CD14-positive monocyte (primary cell): ENCODE data around the gene WWC2. TPM values are rescaled to one million over a fixed set of nuclear protein-coding genes. Genes with fewer than 3 reads are reported as not detected.

Source experiments
- DNase-seq, 3 donors: peaks; one replicate each; pipeline ENCODE4 v3.0.0-alpha.2; 2011 to 2022
- H2AFZ ChIP-seq: 2 replicates; pipeline ENCODE4 v1.6.0; 2012; ENCODE audit warnings: mild to moderate bottlenecking, low read depth, low read length, inconsistent platforms; ENCODE audit not compliant: insufficient read depth, poor library complexity, severe bottlenecking
- H3K27ac ChIP-seq, 2 donors: 1 replicate in 1 of 2; 2 replicates in 1 of 2; pipeline ENCODE4 v1.5.1; 2012 to 2013; ENCODE audit warnings: low read length in 2 of 2, control low read depth in 1 of 2, inconsistent platforms in 1 of 2, low read depth in 1 of 2, mild to moderate bottlenecking in 1 of 2
- H3K27me3 ChIP-seq, 2 donors: one replicate each; pipeline versions ENCODE4 v1.6.0 to v1.6.1; 2011 to 2013; ENCODE audit warnings: low read length in 2 of 2; ENCODE audit not compliant: control insufficient read depth in 2 of 2, insufficient read depth in 2 of 2
- H3K36me3 ChIP-seq, 2 donors: replicated peaks in 1 of 2; 1 replicate in 1 of 2; 2 replicates in 1 of 2; pipeline versions ENCODE4 v1.5.1 to v1.6.1; 2012 to 2013; ENCODE audit warnings: low read length in 2 of 2, control low read depth in 1 of 2, inconsistent platforms in 1 of 2, mild to moderate bottlenecking in 1 of 2; ENCODE audit not compliant: insufficient read depth in 2 of 2, control insufficient read depth in 1 of 2
- H3K4me1 ChIP-seq, 2 donors: 1 replicate in 1 of 2; 2 replicates in 1 of 2; pipeline versions ENCODE4 v1.5.1 to v1.6.1; 2012 to 2013; ENCODE audit warnings: low read length in 2 of 2, control low read depth in 1 of 2, inconsistent platforms in 1 of 2, mild to moderate bottlenecking in 1 of 2, moderate library complexity in 1 of 2; ENCODE audit not compliant: insufficient read depth in 2 of 2, control insufficient read depth in 1 of 2
- H3K4me2 ChIP-seq: replicated peaks from 2 replicates; pipeline ENCODE3; 2012; ENCODE audit warnings: low read length, moderate library complexity, mild to moderate bottlenecking; ENCODE audit not compliant: poor library complexity, severe bottlenecking; ENCODE audit errors: extremely low read depth
- H3K4me3 ChIP-seq, 3 experiments: fragments of 200-600 bp in 1 of 3; sonication (generic) in 1 of 3; replicated peaks in 1 of 3; 1 replicate in 2 of 3; 2 replicates in 1 of 3; pipeline ENCODE4 v1.5.1; 2011 to 2013; ENCODE audit warnings: low read length in 3 of 3, mild to moderate bottlenecking in 3 of 3, control low read depth in 2 of 3, low read depth in 2 of 3, inconsistent platforms in 1 of 3, moderate library complexity in 1 of 3
- H3K79me2 ChIP-seq: 2 replicates; pipeline ENCODE4 v1.6.0; 2012; ENCODE audit warnings: mild to moderate bottlenecking, control low read depth, inconsistent platforms, low read length, moderate library complexity; ENCODE audit not compliant: insufficient read depth
- H3K9ac ChIP-seq: 2 replicates; pipeline ENCODE4 v1.6.0; 2017; ENCODE audit warnings: low read length, mild to moderate bottlenecking; ENCODE audit not compliant: insufficient read depth, poor library complexity, severe bottlenecking
- H3K9me3 ChIP-seq, 2 donors: replicated peaks in 1 of 2; 1 replicate in 1 of 2; 2 replicates in 1 of 2; pipeline versions ENCODE4 v1.5.1 to v1.6.1; 2012 to 2013; ENCODE audit warnings: low read length in 2 of 2, control low read depth in 1 of 2; ENCODE audit not compliant: control insufficient read depth in 1 of 2, insufficient read depth in 1 of 2
- H4K20me1 ChIP-seq: 2 replicates; pipeline ENCODE4 v1.6.0; 2012; ENCODE audit warnings: mild to moderate bottlenecking, low read length, control low read depth, moderate library complexity; ENCODE audit not compliant: insufficient read depth
- H3K27ac Mint-ChIP-seq, 7 donors: one replicate each; pipeline ENCODE4 v1.8.0; 2020; ENCODE audit warnings: mild to moderate bottlenecking in 7 of 7, mixed read lengths in 7 of 7, moderate library complexity in 6 of 7, inconsistent platforms in 2 of 7
- H3K27me3 Mint-ChIP-seq, 3 donors: one replicate each; pipeline ENCODE4 v1.8.0; 2021 to 2022; ENCODE audit warnings: low read depth in 3 of 3, mild to moderate bottlenecking in 3 of 3, mixed read lengths in 3 of 3, moderate library complexity in 3 of 3, inconsistent platforms in 1 of 3
- H3K36me3 Mint-ChIP-seq, 2 donors: one replicate each; pipeline ENCODE4 v1.8.0; 2020; ENCODE audit warnings: mixed read lengths in 2 of 2, inconsistent platforms in 1 of 2, mild to moderate bottlenecking in 1 of 2
- H3K4me1 Mint-ChIP-seq: one replicate; pipeline ENCODE4 v1.8.0; 2020; ENCODE audit warnings: mild to moderate bottlenecking, mixed read lengths
- H3K4me3 Mint-ChIP-seq, 2 donors: one replicate each; pipeline ENCODE4 v1.8.0; 2020; ENCODE audit warnings: mild to moderate bottlenecking in 2 of 2, mixed read lengths in 2 of 2, moderate library complexity in 1 of 2
- H3K9me3 Mint-ChIP-seq, 7 donors: one replicate each; pipeline ENCODE4 v1.8.0; 2020 to 2022; ENCODE audit warnings: mixed read lengths in 7 of 7, mild to moderate bottlenecking in 6 of 7, moderate library complexity in 6 of 7, inconsistent platforms in 2 of 7
- WGBS: methylation state at CpG from one replicate; pipeline ENCODE4 v1.1.5; 2013; ENCODE audit warnings: missing lambda C conversion rate; ENCODE audit not compliant: insufficient coverage; 5-methylcytosine and 5-hydroxymethylcytosine counted together
- intact Hi-C, 2 donors: fragments of 100-400 bp; cut with micrococcal nuclease; formaldehyde crosslinking; loops; one replicate each; pipeline versions ENCODE4 v1.15.0 to v1.15.1; 2023
- polyA plus RNA-seq, 3 donors: library from polyadenylated mRNA; depleted of rRNA in 1 of 3; unstranded in 2 of 3; stranded (reverse) in 1 of 3; fragments of 300-500 nt in 2 of 3; fragments of >200 nt in 1 of 3; fragmentation: Illumina TruSeq in 2 of 3; gene quantifications; 1 replicate in 2 of 3; 2 replicates in 1 of 3; pipeline ENCODE4 v1.2.3, GENCODE V29; 2012 to 2021
- TF ChIP-seq, protein P1 (sequence below): fragments of 200-600 bp; IDR thresholded peaks from one replicate; pipeline ENCODE4 v1.8.0; 2022; ENCODE audit warnings: antibody characterized with exemption, mild to moderate bottlenecking

Gene WWC2
- polyA plus RNA-seq, 3 donors: 1.9 to 3.8 (median 2.9) TPM

DNA sequence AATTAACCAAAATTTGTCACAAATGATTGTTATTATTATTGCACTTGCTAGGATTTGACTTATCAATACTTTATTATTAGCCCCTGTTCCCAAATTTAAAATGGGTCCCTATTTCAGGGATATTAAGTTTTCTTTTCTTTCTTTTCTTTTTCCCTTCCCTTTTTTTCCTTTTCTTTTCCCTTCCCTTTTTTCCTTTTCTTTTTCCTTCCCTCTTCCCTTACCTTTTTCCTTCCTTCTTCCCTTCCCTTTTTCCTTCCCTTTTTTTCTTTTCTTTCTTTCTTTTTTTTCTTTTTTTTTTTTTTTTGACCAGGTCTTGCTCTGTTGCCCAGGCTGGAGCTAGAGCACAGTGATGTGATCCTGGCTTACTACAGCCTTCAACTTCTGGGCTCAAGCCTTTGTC, 33.8 kb downstream of the WWC2 start:
- Histone ChIP-seq H3K27me3 (no peaks in the 10 kb centered on the region), H3K9ac (no peak overlapping the region), H3K79me2 (no peaks in the 10 kb centered on the region), H3K9me3 (no peaks in the 10 kb centered on the region), H3K4me3 (no peak overlapping the region), H3K4me2 (no peak overlapping the region), H3K36me3 (no peaks in the 10 kb centered on the region), H3K4me1 (no peaks in the 10 kb centered on the region), H3K27ac (no peak overlapping the region), H4K20me1 (no peaks in the 10 kb centered on the region), H2AFZ (no peak overlapping the region)
- TF ChIP-seq, protein P1, sequence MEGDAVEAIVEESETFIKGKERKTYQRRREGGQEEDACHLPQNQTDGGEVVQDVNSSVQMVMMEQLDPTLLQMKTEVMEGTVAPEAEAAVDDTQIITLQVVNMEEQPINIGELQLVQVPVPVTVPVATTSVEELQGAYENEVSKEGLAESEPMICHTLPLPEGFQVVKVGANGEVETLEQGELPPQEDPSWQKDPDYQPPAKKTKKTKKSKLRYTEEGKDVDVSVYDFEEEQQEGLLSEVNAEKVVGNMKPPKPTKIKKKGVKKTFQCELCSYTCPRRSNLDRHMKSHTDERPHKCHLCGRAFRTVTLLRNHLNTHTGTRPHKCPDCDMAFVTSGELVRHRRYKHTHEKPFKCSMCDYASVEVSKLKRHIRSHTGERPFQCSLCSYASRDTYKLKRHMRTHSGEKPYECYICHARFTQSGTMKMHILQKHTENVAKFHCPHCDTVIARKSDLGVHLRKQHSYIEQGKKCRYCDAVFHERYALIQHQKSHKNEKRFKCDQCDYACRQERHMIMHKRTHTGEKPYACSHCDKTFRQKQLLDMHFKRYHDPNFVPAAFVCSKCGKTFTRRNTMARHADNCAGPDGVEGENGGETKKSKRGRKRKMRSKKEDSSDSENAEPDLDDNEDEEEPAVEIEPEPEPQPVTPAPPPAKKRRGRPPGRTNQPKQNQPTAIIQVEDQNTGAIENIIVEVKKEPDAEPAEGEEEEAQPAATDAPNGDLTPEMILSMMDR: no peak
- no peaks in the 10 kb centered on the region for H3K36me3 Mint-ChIP-seq
- H3K4me3 Mint-ChIP-seq: no peak overlapping the region
- H3K27ac Mint-ChIP-seq: no peak overlapping the region
- H3K9me3 Mint-ChIP-seq: peaks cover 0 to 4% (median 0%) of the 10 kb centered on the region in 7 donors
- H3K4me1 Mint-ChIP-seq: no peaks in the 10 kb centered on the region
- peaks cover 0 to 3% (median 3%) of the 10 kb centered on the region in 3 donors for H3K27me3 Mint-ChIP-seq
- intact Hi-C loops: no loop called here
- no peak for DNase-seq

- no peak overlapping the region for H3K4me2 ChIP-seq
- peaks cover 0 to 4% (median 0%) of the 10 kb centered on the region in 7 donors for H3K9me3 Mint-ChIP-seq
- H3K4me1 Mint-ChIP-seq: peaks cover under 1% of the 10 kb centered on the region
- no peaks in the 10 kb centered on the region for H3K9me3 ChIP-seq
- no peaks in the 10 kb centered on the region for H3K36me3 Mint-ChIP-seq
- TF ChIP-seq, protein P1: no peak
- H3K27me3 ChIP-seq: no peaks in the 10 kb centered on the region
- no peaks in the 10 kb centered on the region for H3K36me3 ChIP-seq
- H3K4me3 Mint-ChIP-seq: no peak overlapping the region
- no peak for DNase-seq
- H3K27ac ChIP-seq: no peak overlapping the region
- no peak overlapping the region for H3K27ac Mint-ChIP-seq
- no peak overlapping the region for H3K4me3 ChIP-seq
- no peaks in the 10 kb centered on the region for H4K20me1 ChIP-seq
- H3K4me1 ChIP-seq: no peaks in the 10 kb centered on the region
- no peak overlapping the region for H3K9ac ChIP-seq
- no peak overlapping the region for H2AFZ ChIP-seq
- intact Hi-C loops: no loop called here
- H3K79me2 ChIP-seq: no peaks in the 10 kb centered on the region
- 100% methylated on average over 2 of the region's 3 CpGs for WGBS
- peaks cover 0 to 1% (median 0%) of the 10 kb centered on the region in 3 donors for H3K27me3 Mint-ChIP-seq
These were observed 37.8 kb downstream of the WWC2 start for GRCh38 chr4:183136855-183137254.
